OCI-LY7 (cell line): ENCODE measurements around the gene STIM2.

Source experiments
- CTCF ChIP-seq: fragments of 200-600 bp; sonication (generic); conservative IDR thresholded peaks from 2 replicates; pipeline ENCODE4 v1.5.1; 2014; ENCODE audit warnings: mild to moderate bottlenecking, antibody characterized with exemption, low read length, moderate library complexity, mixed read lengths
- EZH2phosphoT487 ChIP-seq: fragments of 200-600 bp; sonication (generic); IDR thresholded peaks from 2 replicates; pipeline ENCODE4 v1.6.1; 2018; ENCODE audit warnings: low read depth, borderline replicate concordance, mild to moderate bottlenecking, mixed run types, antibody characterized with exemption, low read length, moderate library complexity, mixed read lengths

DNA sequence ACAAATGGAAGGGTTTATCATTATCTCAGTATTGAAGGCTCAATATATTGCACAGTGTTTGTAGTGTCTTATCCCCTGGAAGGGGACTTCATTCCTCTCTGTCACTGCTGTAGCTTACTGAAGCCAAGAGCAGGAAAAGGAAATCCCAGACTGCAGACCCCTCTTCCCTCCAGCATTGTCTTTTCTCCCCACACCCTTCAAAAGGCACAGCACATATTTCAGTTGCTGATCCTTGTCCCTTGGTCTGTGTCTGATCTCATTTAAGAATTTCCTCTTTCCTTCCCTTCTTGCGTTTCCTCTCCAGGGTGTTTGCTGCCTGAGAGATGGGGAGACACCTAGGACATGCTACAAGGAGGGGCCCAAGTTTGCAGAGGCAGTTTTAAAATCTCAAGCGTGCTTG, 40.1 kb downstream of the STIM2 start:
- TF ChIP-seq CTCF (no peak), EZH2phosphoT487 (no peak)
